D721Med (cell line): ENCODE data around the gene VSTM2L.

Experiments
- DNase-seq: peaks from one replicate; pipeline ENCODE4 v3.0.0; 2011; ENCODE audit warnings: low spot score; ENCODE audit not compliant: insufficient read length
- FAIRE-seq: peaks from 2 replicates; lab custom pipeline; 2011; peaks lifted over from hg19 to GRCh38; lab: Jason Lieb, UNC
- TF ChIP-seq, protein P1 (sequence below): IDR thresholded peaks from 2 replicates; pipeline ENCODE4 v1.5.1; 2012; ENCODE audit warnings: mild to moderate bottlenecking, control low read depth; ENCODE audit not compliant: insufficient read depth; ENCODE audit errors: missing control alignments

Gene VSTM2L

DNA sequence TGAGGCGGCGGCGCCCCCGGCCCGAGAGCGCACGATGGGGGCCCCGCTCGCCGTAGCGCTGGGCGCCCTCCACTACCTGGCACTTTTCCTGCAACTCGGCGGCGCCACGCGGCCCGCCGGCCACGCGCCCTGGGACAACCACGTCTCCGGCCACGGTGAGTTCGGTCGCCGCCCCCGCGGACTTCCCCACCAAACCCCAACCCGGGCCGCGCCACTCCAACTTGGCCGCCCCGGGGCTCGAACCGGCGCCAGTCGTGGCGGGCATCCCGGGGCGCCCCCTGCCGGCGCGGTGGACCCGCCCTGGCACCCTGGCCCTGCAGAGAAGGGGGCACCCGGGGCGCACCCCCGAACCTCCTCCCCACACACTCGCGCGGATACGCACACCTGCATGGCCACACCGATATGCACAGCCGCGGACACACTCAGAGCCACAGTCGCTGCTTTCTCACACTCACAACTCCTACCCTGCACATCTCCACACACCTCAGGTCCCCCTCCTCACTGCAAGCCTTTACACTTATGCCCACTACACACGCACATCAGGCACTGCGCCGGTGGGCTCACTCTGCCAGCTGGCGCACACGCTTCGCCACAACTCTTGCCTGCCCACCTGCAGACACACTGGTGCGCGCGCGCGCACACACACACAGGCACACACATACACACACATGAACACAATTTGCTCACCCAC is 535 bp downstream of the VSTM2L start:
- TF ChIP-seq, protein P1, sequence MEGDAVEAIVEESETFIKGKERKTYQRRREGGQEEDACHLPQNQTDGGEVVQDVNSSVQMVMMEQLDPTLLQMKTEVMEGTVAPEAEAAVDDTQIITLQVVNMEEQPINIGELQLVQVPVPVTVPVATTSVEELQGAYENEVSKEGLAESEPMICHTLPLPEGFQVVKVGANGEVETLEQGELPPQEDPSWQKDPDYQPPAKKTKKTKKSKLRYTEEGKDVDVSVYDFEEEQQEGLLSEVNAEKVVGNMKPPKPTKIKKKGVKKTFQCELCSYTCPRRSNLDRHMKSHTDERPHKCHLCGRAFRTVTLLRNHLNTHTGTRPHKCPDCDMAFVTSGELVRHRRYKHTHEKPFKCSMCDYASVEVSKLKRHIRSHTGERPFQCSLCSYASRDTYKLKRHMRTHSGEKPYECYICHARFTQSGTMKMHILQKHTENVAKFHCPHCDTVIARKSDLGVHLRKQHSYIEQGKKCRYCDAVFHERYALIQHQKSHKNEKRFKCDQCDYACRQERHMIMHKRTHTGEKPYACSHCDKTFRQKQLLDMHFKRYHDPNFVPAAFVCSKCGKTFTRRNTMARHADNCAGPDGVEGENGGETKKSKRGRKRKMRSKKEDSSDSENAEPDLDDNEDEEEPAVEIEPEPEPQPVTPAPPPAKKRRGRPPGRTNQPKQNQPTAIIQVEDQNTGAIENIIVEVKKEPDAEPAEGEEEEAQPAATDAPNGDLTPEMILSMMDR = no peak
- DNase-seq (no peak), FAIRE-seq (no peak)

DNA sequence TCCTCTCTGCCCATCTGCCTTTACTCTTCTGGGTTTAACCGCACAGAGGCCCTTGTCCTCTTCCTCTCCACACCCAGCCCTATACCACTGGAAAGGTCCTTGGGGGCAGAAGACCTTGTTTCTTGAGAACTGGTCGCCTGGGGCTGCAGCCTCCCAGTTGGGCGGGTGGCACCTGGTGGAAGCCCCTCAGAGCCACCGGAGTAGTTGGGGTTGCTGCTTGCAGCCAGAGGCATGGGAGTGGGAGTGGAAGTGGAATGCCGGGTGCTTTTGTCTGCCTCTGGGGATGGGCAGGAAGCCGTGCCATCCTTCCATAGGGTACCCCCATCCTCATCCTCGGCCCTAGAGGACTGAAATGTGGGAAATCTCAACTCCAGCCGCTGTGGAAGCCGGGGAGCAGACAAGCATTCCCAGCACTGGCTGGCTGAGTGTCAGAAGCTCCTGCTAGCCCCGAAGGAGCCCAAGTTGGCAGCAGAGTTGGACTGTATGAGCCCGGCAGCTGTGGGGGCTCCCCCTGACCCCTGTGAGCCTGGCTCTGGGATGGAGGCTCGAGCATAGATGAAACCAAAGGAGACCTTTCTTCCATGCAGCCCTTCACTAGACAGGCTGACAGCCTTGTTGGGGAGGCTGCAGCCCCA is 1.2 kb downstream of the VSTM2L start:
- no peak for FAIRE-seq
- TF ChIP-seq, protein P1 = no peak

DNA sequence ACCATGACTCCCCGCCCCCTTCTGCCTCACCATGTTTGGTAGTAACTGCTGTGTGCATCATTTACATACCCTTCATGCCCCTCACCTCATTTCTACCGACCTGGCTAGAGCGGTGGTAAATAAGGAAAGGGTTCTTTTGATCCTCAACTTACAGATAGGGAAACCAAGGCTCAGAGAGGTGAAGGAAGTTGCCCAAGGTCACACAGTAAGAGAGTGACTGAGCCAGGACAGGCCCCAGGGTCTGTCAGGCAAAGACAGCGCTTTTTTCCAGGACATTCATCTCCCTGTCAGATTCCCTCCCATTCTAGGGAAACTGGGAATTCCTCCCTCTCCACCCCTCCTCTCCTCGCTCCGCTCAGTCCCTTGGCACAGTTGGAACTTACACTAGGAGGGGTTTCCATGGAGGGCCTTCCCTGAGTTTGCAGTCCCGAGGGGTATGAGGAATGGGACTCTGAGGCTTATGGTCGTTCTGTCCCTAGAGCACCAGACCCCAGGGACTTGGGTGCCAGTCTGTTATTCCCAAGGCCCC is 2.0 kb downstream of the VSTM2L start:
- TF ChIP-seq, protein P1 = no peak

More for the DNA sequence above, 1.2 kb downstream of the VSTM2L start:
- no peak for DNase-seq

DNA sequence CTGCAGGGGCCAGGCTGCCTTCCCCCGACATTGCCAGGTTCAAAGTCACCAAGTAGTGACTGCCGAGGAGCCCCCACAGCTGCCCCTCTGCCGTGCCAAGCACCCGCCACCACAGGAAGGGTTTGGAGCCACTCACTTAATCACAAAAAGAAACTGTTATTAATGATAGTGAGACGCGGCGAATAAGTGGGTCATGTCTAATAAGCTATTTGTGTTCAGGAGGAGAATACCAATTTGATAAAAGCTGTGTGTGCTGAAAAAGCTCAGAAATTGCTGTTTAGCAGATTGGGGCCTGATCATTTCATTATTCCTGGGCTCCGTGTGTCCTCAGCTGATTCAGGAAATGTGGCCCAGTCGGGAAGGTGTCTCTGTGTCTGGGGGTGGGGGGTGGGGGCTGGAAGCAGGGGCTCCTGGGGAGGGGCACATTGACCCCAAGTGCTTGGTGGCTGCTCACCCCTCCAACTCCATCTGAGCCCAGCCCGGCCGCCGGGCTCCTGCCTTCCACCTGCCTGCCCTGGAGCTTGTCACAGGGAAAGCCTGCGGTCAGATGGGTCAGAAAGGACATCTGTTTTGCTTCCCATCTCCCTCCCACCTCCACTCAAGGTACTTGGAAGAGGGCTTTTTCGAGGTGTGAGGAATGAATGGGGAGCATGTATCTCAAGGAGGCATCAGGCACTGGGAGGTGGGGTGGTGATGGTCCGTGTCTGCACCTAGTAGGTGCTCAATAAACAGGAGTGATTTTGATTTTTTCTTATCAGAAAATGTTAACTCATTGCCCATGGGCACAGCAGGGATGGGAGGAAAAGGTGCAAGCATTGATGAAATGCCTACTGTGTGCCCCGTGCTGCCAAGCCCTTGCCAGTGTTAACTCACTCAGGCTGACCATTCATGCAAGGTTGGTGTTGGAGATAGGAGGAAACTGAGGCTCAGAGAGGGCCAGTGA is 3.0 kb downstream of the VSTM2L start:
- FAIRE-seq (no peak), DNase-seq (no peak)
- TF ChIP-seq, protein P1 = no peak

More for the DNA sequence above, 2.0 kb downstream of the VSTM2L start:
- DNase-seq (no peak), FAIRE-seq (no peak)

DNA sequence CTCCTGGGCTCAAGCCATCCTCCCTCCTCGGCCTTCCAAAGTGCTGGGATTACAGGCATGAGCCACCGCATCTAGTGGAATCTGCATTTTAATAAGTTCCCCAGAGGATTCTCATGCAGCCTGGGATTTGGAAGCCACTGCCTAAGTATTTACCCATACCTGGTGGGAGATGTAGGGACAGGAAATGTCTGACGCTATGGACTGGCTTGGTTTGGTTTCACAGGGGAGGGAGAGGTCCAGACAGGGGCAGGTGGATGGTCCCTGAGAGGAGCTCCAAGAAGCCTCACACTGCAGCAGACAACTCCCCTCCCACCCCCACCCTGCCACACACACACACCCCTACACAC is 4.4 kb downstream of the VSTM2L start:
- TF ChIP-seq, protein P1 = no peak
- FAIRE-seq (no peak), DNase-seq (no peak)

DNA sequence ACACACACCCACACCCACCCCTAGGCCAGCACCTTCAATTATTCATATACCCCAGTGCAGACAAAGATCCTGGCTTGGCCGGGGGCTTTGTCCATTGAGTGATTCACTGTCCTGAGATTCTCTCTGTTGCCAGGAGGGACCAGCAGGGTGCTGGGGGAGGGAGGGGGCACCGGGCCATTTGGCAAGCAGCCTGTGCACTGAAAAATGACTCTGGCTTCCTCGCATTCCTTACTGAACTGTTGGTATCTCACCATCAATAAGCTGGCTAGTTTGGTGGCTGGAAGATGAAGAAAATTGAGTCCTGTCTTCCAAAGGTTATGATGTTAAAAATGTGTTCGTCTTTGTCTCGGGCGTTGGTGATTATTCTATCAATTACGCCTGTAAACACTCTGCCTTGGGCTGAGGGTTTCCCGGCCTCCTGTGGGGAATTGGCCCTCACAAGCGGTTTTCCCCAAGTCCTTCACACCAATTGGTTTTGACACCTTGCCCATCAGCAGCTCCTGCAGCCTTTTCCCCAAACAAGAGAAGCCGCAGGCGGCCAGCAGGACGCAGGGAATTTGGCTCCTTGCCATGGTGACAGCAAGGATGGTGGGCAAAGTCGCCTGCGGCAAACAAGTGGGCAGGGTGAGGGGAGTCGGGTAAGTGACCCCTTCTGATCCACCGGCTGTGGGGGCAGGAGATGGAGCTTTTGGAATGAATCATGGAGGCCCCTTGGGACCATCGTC is 4.9 kb downstream of the VSTM2L start:
- no peak for DNase-seq
- FAIRE-seq = no peak
- TF ChIP-seq, protein P1 = no peak
